Sigmoid colon (tissue), 7 donors: ENCODE data around the gene TCF25. TPM values are rescaled to one million over a fixed set of nuclear protein-coding genes. Genes with fewer than 3 reads are reported as not detected.
A peak's percentile ranks its signal among the peaks of the same experiment; 100 is the strongest.

Experiments
- DNase-seq: peaks from one replicate; pipeline ENCODE4 v3.0.0-alpha.2; 2019
- H3K27ac ChIP-seq, 4 donors: fragments of 200-600 bp; sonication (generic); one replicate each; pipeline ENCODE4 v1.5.1; 2016 to 2019; ENCODE audit warnings: mild to moderate bottlenecking in 1 of 4
- H3K27me3 ChIP-seq, 3 donors: fragments of 200-600 bp; sonication (generic); one replicate each; pipeline ENCODE4 v1.5.1; 2019; ENCODE audit warnings: mild to moderate bottlenecking in 1 of 3
- H3K36me3 ChIP-seq, 4 donors: fragments of 200-600 bp; sonication (generic); one replicate each; pipeline ENCODE4 v1.5.1; 2016 to 2019
- H3K4me1 ChIP-seq, 4 donors: fragments of 200-600 bp; sonication (generic); one replicate each; pipeline ENCODE4 v1.5.1; 2017 to 2019
- H3K4me3 ChIP-seq, 4 donors: fragments of 200-600 bp; sonication (generic); one replicate each; pipeline ENCODE4 v1.5.1; 2017 to 2019; ENCODE audit warnings: mild to moderate bottlenecking in 2 of 4, moderate library complexity in 1 of 4
- H3K9me3 ChIP-seq, 4 donors: fragments of 200-600 bp in 3 of 4; sonication (generic) in 3 of 4; one replicate each; pipeline versions ENCODE4 v1.5.1 to v1.6.1; 2013 to 2019
- EP300 ChIP-seq, 4 donors: sonication (generic); formaldehyde crosslinking; IDR thresholded peaks; one replicate each; pipeline ENCODE4 v1.6.1; 2017; ENCODE audit warnings: antibody characterized with exemption in 4 of 4
- POLR2A ChIP-seq, 2 donors: fragments of 450-650 bp; IDR thresholded peaks; one replicate each; pipeline ENCODE4 v1.6.1; 2016; ENCODE audit warnings: antibody characterized with exemption in 2 of 2, mild to moderate bottlenecking in 2 of 2, moderate library complexity in 2 of 2
- POLR2AphosphoS5 ChIP-seq, 4 donors: sonication (generic); formaldehyde crosslinking; IDR thresholded peaks; one replicate each; pipeline ENCODE4 v1.6.1; 2017; ENCODE audit warnings: antibody characterized with exemption in 4 of 4
- WGBS, 2 donors: extraction: QIAGEN DNeasy Blood & Tissue Kit; methylation state at CpG; one replicate each; pipeline ENCODE4 v1.1.7; 2013; 5-methylcytosine and 5-hydroxymethylcytosine counted together
- intact Hi-C: fragments of 100-400 bp; cut with DNase I; formaldehyde crosslinking; loops from one replicate; pipeline ENCODE4 v1.15.1; 2023
- polyA plus RNA-seq, 3 donors: library from polyadenylated mRNA; stranded (reverse); fragments of 200-250 nt; gene quantifications; one replicate each; pipeline ENCODE4 v1.2.3, GENCODE V29; 2013
- total RNA-seq, 4 donors: library from RNA; depleted of rRNA; stranded (reverse); fragments of >200 nt; gene quantifications; one replicate each; pipeline ENCODE4 v1.1.0, GENCODE V29; 2016
- TF ChIP-seq, protein P1 (sequence below), 4 experiments: fragments of 450-650 bp in 3 of 4; fragments of 200-600 bp in 1 of 4; IDR thresholded peaks; one replicate each; pipeline ENCODE4 v1.5.1; 2016 to 2019; ENCODE audit warnings: antibody characterized with exemption in 4 of 4, mild to moderate bottlenecking in 3 of 4, moderate library complexity in 2 of 4
- donor health status: healthy with polysubstance abuse.
- donor health status: Bipolar disorder and iron deficiency.
- donor health status: healthy.

The TCF25 gene
- total and polyA plus RNA-seq, 7 donors: 89.7 to 244 (median 132) TPM

DNA sequence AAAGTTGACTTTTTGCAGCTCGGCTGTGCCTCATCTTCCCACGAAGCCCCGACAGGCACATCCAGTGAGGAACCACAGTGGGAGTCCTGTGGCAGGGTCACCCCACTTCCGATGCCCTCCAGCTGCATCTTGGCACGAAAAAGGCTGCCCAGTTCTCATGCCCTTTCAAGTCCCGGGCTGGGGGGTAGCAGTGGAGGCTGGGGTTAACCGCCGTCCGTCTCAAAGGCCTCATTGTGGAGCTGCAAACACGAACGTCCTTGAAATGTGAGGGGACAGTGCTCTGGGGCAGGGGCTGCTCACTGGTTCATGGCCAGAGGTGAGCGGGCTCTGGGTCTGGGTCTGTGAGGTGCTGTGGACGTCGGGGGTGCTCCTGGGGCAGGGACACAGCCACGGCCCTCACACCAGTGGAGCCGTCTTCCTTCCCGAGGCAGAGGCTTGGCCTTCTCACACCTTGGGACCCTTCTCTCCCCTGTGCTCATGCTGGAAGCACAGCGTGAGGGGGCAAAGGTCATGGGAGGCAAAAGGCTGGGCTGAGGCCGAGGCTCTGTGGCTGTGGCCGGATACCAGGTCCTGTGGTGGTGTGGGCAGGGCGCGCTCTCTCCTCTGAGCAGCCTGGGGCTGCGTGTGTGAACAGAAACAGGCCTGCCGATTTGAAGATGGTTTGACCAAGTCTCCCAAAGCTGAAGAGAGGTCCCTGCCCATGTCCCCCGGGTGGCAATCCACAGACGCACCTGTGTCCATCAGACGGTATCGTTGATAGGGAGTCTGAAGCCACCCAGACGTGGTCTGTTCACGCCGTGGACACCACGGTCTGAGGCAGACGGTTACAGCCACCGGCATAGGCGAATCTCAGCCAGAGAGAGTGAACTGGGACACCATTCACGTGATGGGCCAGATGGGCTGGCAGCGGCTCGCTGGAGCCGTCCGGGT, 42.2 kb downstream of the TCF25 start:
- H3K27ac ChIP-seq: no peak overlapping the region
- intact Hi-C loops: no loop called here
- WGBS, 2 donors: 74 to 83% methylated on average over 40 of the region's 40 CpGs

DNA sequence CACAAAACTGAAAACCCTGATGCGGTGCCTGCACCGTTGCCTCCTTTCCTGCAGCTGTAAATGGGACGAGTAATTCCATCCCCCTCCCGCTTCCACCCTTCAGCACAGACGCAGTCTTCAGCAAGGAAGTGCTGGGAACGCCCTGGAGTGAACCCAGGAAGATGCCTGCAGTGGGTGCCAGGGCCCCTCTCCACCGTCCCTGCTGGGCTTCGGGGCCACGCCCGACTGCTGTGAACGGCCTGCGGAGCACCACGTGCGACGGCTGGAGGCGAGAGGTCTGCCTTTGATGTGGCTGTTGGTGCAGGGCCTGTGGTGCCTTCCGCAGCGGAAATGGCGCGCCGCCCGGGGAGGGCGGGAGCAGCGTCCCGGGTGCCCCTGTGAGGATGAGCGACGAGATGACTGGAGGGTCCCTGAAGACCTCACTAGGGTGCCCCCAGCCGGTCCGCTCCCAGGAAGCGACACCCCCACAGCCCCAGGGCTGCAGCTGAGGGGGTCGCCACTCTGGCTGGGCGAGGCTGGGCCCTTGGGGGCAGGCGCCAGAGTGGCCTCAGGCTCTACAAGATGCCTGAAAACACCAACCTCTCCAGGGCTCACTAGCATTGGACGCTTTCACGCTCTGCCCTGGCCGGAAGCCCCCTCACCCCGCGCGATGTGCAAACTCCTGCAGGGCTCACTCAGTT, 44.5 kb downstream of the TCF25 start:
- Histone ChIP-seq H3K27ac (peak overlapping the region in 3 of 4 donors; percentile 23 to 66 (median 43)), H3K27me3 (peaks cover 0 to 9% (median 0%) of the 10 kb centered on the region in 3 donors), H3K9me3 (no peaks in the 10 kb centered on the region), H3K36me3 (no peaks in the 10 kb centered on the region), H3K4me3 (peak overlapping the region in 3 of 4 donors; percentile 28 to 41 (median 39)), H3K4me1 (peaks cover 0 to 48% (median 41%) of the 10 kb centered on the region in 4 donors)
- DNase-seq: peak; percentile 93
- 0 to 1% methylated on average over 39 of the region's 39 CpGs for WGBS, 2 donors
- intact Hi-C loops: no loop called here
- TF ChIP-seq, protein P1, sequence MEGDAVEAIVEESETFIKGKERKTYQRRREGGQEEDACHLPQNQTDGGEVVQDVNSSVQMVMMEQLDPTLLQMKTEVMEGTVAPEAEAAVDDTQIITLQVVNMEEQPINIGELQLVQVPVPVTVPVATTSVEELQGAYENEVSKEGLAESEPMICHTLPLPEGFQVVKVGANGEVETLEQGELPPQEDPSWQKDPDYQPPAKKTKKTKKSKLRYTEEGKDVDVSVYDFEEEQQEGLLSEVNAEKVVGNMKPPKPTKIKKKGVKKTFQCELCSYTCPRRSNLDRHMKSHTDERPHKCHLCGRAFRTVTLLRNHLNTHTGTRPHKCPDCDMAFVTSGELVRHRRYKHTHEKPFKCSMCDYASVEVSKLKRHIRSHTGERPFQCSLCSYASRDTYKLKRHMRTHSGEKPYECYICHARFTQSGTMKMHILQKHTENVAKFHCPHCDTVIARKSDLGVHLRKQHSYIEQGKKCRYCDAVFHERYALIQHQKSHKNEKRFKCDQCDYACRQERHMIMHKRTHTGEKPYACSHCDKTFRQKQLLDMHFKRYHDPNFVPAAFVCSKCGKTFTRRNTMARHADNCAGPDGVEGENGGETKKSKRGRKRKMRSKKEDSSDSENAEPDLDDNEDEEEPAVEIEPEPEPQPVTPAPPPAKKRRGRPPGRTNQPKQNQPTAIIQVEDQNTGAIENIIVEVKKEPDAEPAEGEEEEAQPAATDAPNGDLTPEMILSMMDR (IDR thresholded peaks at IDR 0.05): no peak
- TF ChIP-seq POLR2AphosphoS5 (IDR thresholded peaks at IDR 0.05): peak; percentile 45 to 80 (median 70)

More for the DNA sequence above, 42.2 kb downstream of the TCF25 start:
- Histone ChIP-seq H3K4me1 (peaks cover 0 to 24% (median 21%) of the 10 kb centered on the region in 4 donors), H3K36me3 (peaks cover 0 to 16% (median 10%) of the 10 kb centered on the region in 4 donors), H3K4me3 (no peak overlapping the region), H3K9me3 (no peaks in the 10 kb centered on the region), H3K27me3 (no peaks in the 10 kb centered on the region)
- TF ChIP-seq POLR2AphosphoS5 (IDR thresholded peaks at IDR 0.05): peak in 1 of 4 donors; percentile 19
- TF ChIP-seq POLR2A (IDR thresholded peaks at IDR 0.05): no peak
- peak; percentile 64 for DNase-seq

DNA sequence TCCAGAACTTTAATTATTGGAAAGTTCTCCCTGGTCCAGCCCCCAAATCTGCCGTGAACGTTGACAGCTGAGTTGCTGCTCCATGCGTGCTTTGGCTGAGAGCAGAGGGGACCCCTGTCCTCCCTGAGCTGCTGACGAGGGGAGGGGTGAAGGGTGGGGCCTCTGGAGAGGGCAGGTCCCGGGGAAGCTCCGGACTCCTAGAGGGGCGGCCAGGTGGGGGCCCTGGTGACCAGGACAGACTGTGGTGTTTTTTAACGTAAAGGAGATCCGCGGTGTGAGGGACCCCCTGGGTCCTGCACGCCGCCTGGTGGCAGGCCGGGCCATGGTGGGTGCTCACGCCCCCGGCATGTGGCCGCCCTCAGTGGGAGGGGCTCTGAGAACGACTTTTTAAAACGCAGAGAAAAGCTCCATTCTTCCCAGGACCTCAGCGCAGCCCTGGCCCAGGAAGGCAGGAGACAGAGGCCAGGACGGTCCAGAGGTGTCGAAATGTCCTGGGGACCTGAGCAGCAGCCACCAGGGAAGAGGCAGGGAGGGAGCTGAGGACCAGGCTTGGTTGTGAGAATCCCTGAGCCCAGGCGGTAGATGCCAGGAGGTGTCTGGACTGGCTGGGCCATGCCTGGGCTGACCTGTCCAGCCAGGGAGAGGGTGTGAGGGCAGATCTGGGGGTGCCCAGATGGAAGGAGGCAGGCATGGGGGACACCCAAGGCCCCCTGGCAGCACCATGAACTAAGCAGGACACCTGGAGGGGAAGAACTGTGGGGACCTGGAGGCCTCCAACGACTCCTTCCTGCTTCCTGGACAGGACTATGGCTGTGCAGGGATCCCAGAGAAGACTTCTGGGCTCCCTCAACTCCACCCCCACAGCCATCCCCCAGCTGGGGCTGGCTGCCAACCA, 45.3 kb downstream of the TCF25 start, which contains the start of gene MC1R:
Gene MC1R, plus strand, starts transcription at position 410 of the 895 bp plus-strand sequence. Its CDS starts 397 bp downstream, at position 807.
- Histone ChIP-seq H3K4me1 (peaks cover 0 to 54% (median 48%) of the 10 kb centered on the region in 4 donors), H3K9me3 (no peaks in the 10 kb centered on the region), H3K36me3 (no peaks in the 10 kb centered on the region), H3K27me3 (peaks cover 4 to 14% (median 5%) of the 10 kb centered on the region in 3 donors), H3K27ac (peak within 1 kb of the TSS in 3 of 4 donors; percentile 23 to 66 (median 43)), H3K4me3 (peak within 1 kb of the TSS in 3 of 4 donors; percentile 28 to 41 (median 39))
- DNase-seq: no peak
- TF ChIP-seq, protein P1 (IDR thresholded peaks at IDR 0.05): peak in 1 of 4 experiments; percentile 27
- no peak for TF ChIP-seq POLR2A (IDR thresholded peaks at IDR 0.05)
- WGBS, 2 donors: 7% methylated on average over 23 of the region's 23 CpGs
- intact Hi-C loops: no loop called here

DNA sequence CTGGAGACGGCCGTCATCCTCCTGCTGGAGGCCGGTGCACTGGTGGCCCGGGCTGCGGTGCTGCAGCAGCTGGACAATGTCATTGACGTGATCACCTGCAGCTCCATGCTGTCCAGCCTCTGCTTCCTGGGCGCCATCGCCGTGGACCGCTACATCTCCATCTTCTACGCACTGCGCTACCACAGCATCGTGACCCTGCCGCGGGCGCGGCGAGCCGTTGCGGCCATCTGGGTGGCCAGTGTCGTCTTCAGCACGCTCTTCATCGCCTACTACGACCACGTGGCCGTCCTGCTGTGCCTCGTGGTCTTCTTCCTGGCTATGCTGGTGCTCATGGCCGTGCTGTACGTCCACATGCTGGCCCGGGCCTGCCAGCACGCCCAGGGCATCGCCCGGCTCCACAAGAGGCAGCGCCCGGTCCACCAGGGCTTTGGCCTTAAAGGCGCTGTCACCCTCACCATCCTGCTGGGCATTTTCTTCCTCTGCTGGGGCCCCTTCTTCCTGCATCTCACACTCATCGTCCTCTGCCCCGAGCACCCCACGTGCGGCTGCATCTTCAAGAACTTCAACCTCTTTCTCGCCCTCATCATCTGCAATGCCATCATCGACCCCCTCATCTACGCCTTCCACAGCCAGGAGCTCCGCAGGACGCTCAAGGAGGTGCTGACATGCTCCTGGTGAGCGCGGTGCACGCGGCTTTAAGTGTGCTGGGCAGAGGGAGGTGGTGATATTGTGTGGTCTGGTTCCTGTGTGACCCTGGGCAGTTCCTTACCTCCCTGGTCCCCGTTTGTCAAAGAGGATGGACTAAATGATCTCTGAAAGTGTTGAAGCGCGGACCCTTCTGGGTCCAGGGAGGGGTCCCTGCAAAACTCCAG, 46.4 kb downstream of the TCF25 start:
- WGBS, 2 donors: 85 to 92% methylated on average over 52 of the region's 52 CpGs
- no peak overlapping the region for H3K4me3 ChIP-seq
- H3K4me1 ChIP-seq: peaks cover 0 to 64% (median 56%) of the 10 kb centered on the region in 4 donors
- H3K27me3 ChIP-seq: peaks cover 9 to 25% (median 16%) of the 10 kb centered on the region in 3 donors
- intact Hi-C loops: no loop called here
- TF ChIP-seq, protein P1 (IDR thresholded peaks at IDR 0.05): no peak
- TF ChIP-seq EP300 (IDR thresholded peaks at IDR 0.05) (no peak), POLR2A (IDR thresholded peaks at IDR 0.05) (no peak), POLR2AphosphoS5 (IDR thresholded peaks at IDR 0.05) (no peak)
- no peaks in the 10 kb centered on the region for H3K36me3 ChIP-seq
- no peak for DNase-seq
- H3K9me3 ChIP-seq: no peaks in the 10 kb centered on the region
- H3K27ac ChIP-seq: peak overlapping the region in 1 of 4 donors; percentile 98
